Measurements from ENCODE around the gene TRDN.
"Not testable (repeated sequence)": the region's sequence is repeated elsewhere in the genome, so short reads cannot be mapped to it uniquely, and the experiment has no call there.

The TRDN gene

DNA sequence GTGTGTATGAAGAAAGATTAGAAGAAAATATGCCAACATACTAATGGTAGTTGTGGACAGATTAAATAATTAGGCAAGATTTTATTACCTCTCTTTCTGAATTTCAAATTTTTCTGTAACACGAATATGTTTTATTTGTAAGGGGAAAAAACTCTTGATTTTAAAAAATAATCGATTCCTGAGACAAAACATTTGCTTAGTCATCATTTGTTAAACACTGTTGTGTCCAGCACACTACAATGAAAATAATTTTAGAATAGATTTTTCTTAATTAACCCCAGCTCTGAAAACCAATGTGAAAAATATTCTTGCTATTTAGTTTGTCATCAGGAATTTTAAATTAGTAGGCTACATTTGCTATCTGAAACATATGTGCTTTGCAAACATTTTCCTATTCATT is 253.0 kb downstream of the TRDN start:
- no peak for DNase-seq

DNA sequence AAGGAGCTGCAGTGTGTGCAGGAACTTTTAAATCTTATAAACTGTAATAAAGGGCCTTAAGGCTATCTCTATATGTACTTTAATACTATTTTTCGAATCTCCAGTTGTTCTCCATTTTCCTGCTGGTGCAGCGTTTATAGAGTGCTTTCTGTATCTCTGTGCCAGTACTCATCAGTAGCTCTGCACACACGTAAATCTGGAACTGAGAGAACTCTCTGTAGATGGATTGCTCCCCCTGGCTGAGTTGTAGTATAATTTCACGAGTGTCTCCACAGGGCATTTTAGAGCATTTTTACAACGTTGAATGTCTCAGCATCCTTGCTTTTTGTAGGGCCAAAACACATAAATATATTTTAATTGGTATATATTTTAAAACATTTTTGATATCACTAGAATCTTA is 256.5 kb downstream of the TRDN start:
- DNase-seq, result peak; percentile 1

DNA sequence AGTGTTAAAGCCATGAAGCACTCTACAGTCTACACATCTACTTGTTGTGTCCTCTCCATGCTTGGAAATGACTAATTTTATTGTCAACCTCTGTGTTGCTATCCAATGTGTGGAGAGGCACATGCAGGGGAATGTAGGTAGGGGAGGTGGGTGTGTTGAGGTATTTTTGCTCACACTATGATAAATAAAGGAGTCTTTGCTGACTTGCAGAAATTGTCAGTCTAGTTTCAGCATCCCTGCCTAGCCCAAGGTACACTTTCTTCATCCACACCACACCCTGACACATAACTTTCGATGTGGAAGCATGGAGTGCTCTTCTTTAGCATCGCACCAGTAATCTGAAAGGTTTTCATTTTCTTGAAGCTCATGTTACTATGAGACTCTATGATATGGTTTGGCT is 264.0 kb downstream of the TRDN start:
- no peak for DNase-seq

DNA sequence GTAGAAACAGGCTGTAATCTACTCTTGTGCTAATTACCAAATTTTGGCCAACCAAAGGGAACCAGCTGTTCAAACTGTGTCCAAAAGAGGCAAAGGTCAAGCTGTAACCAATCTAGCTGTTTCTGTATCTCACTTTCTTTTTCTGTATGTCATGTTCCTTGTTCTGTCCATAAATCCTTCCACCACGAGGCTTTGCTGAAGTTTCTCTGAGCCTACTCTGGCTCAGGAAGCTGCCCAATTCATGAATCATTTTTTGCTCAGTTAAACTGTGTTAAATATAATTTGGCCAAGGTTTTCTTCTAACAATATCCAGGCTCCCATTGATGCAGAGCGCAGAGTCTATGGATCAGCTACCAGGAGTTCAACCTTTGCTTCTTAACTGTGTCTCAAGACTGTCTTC is 272.8 kb downstream of the TRDN start:
- DNase-seq, result no peak

DNA sequence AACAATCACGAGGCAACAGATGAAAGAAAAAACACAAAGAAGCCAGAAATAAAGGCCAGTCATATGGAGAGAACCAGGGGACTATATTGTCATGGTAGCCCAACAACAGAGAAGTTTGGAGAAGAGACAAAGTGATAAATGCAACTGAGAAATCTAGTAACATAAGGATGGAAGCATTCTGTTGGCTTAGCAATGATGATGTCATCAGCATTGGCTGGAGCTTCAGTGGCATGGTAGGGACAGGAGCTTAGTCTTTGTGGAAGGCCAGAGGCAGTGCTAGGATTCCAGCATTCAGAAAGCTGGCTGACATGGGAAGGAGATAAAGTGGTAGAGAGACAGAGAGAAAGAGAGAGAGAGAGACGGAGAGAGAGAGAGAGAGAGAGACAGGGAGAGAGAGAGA is 276.4 kb downstream of the TRDN start:
- DNase-seq, result no peak

DNA sequence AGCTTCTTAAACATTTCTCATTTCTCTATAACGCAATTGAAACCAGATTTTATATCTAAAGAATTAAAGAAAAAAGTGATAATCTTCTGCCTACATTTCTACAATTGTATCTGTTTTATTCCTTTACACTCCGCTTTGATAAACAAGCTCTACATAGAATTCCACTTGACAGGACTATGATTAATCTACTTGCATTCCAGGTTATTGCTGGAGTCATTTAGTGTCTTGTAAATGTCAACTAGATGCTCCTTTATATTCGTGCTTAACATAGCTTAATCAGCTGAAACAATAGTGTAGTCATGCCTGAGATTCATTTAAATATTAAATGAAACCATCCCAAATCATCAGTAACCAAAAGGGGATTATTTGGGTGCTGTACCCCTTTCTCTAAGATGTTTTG is 284.0 kb downstream of the TRDN start:
- DNase-seq, result no peak

DNA sequence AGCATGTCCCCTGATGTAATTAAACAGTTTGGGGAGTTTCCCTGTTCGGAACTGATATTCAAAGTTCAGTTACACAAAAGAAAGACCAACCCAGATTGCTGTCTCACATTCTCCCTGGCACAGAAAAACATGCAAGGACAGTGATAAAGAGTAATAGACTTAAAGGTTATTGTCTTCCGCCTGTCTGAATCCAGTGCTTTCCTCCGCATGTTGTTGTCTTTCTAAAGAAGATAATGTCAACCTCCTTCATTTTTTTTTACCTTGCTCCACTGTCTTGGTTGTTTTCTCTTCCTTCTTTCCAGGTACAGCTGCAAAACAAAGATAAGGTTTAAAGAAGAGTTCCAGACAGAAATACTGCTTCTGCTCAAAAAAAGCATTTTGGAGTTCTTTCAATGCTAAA is 284.5 kb downstream of the TRDN start:
- no peak for DNase-seq

DNA sequence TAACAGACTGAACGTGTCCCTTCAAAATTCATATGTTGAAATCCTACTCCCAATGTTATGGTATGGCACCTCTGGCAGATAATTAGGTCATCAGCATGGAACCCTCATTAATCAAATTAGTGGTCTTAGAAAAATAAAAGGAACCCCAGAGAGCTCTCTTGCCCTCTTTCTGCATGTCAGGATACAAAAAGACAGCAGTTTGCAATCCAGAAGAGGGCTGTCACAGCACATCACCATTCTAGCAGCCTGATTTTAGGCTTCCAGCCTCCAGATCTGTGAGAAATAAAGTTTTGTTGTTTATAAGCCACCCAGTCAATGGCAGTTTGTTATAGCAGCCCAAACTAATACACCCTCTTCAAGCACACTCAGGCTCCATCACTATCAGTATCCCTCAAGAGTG is 292.9 kb downstream of the TRDN start:
- no peak for DNase-seq

DNA sequence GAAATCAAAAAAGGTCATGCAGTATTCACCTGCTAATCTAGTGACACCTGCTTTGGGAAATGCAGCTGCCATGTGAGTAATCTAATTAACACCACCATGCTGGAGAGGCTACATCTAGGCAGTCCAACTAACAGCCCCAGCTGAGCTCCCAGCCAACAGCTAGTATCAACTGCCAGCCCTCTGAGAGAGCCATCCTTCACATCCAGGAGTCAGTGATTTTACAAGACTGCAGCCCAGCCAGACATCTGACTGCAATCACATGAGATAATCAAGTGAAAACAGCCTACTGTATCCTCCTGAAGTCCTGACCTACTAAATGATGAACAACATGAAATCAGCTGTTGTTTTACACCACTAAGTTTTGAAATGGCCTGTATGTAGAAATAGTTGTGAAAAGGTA is 298.4 kb downstream of the TRDN start:
- DNase-seq, result no peak

DNA sequence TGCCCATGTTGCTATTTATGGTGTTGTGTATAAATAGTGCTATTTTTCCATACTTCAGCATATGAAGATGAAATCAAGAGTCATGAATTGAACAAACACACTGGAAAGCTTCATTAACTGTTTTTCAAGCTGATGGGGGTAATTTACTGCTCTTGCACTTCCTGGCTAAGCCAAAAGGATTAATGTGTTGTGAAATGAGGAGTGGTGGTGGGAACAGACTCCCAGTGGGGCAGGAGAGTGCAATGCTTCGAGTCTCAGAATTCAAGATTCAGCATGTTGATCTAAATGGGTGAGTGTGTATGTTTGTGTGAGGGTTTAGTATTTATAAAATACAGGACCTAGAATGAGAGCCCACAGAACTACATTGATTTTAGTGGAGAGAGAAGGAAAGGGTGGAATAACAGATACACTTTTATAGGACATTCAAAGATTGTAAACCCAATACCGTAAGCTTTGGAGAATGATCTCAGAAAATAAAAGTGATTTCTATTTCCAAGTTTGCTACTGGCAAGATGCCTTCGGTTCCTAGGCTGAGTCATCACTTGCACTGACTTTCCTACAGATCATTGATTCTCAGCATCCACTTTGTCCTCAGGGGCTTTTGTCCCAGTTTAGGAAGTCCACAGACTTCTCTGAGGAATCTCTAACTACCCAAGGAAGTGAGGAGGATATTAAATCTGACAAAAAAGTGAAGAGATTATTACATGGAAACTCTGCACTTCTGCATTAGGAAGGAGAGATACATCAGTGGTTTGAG is 303.6 kb downstream of the TRDN start:
- DNase-seq, result no peak

DNA sequence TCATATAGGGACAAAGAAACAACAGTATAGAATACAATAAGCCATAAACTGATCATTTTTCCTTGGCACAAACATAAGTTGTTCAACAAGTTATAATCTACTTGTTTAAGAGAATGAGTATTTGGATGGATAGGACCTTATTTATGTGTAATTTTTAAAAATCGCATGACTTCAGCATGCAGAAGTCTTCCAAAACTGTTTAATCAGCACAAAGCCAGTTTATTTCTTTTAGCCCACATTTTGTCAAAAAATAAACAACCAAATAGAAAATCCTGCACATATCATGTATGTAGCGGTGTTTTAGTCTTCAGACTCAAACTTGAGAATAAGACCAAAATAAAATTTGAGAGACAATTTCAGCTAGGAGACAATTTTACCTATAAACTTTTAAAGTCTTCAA is 304.7 kb downstream of the TRDN start:
- DNase-seq, result no peak

DNA sequence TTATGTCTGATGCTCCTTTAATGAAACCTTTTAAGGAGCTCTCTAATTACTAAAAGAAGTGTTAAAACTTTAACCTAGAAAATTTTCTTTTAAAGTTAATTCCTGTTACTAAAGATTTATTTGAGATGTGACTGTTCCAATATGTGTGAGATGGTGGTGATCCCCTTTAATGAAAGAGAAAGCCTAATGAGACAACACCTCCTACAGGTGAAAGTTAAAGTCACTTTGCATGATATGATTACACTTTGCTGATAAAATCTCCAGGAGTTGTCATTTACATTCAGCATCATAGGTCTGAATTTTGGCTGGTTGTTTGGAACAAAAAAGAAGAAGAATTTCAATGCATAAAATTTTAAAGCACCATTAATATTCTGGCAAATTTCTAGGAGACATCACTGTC is 307.4 kb downstream of the TRDN start:
- no peak for DNase-seq

DNA sequence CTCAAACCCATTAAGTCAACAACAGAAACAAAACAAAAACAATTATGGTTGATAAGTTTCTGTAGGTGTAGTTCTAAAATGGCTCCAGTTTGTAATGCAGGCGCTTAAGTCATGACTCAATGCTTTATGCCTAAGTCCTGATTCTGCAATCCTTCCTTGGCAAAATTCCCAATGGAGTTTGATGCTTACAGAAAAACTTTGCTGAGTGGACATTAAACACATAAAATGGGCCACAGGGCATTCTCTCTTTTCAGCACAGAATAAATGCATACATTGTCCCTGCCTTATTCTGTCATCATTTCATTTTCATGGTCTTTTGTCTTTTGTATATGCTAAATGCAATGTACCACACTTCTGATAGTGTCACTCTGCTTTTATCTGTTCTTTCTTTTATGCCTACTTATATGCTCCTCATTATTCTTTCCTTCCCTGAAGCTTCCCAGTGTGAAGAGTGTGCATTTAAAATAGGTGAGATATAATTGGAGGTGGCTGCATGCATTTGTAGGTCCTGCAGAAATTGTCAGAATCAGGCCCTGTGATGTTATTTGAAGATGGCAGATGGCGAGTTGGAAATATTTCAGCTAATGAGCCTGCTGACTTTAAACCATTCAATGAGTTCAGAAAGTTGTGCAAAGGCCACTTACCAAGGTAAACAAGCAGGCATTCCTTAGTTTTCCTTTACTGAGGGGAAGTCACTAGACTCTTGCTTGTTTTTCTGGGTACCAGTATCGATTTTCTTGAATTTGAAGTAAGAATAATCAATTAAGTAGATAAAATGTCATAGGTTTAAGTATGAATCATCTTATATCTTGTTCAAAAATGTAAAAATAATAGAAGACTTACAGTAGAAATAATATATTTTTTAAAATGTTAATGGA is 313.1 kb downstream of the TRDN start:
- no peak for DNase-seq

DNA sequence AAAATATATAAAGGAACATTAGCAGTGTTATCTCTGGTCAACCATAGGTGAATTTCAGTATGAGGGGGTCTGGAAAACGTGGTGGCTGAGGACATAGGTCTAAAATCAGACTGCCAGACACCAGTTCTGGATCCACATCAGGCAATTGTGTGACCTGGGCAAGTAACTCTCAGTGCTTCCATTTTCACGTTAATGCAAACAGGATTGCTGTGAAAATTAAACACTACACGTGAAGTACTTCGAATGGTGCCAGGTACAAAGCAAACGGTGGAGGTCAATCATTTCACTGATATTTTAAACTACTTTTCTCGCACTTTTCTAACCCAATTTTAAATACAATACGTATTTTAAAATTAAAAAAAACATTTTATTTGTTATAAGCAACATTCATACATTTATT is 315.7 kb downstream of the TRDN start:
- DNase-seq, result no peak

DNA sequence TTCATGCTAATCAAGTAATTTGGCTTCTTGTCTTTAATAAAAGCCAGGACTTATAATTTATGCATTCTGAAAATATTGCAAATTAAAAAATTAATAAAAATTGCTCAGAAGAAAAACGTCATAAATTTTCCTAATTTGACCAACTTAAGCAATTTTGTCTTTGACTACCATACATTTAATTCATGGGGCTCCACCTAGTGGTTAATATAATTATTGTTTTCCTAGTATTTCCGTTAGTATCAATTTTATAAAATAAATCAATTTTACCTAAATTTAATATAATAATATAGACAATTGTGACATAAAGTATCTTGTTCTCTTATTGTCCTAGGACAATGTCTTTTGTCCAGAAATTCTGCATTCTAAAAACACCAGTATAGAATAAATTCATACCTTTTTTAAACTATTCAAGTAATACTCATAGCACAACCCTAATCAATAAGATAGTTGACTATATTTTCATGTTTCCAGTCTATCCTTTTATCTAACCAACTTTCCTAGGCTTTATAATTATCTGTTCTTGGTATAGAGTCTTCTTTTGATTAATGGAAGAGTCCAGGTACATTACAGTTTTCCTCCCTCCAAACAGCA is 319.9 kb downstream of the TRDN start:
- peak; percentile 2 for DNase-seq

DNA sequence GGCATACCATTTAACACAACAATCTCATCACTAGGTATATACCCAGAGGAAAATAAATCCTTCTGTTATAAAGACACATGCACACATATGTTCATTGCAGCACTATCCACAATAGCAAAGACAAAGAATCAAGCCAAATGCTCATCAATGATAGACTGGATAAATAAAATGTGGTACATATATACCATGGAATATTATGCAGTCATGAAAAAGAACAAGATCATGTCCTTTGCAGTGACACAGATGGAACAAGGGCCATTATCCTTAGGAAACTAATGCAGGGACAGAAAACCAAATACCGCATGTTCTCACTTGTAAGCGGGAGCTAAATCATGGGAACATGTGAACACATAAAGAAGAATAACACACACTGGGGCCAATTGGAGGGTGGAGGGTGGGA is 322.3 kb downstream of the TRDN start:
- DNase-seq, result not testable (repeated sequence)

DNA sequence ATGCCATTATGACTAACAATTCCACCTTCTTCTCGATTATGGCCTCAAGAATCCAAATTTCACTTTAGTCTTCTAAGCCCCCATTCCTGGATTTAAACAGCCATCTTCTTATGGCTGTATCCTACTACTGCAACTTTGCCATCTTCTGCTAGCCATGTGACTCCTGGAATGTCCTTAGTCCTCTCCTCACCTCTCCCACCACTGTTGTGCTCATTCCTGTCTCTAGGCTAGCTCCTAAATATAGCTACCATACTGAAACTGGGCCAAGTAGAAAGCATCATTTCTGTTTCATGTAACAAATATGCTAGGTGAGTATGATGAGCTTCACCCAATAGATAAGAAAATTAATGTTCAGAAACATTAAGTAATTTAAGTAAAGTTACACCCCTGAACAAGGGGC is 327.6 kb downstream of the TRDN start:
- DNase-seq, result no peak

DNA sequence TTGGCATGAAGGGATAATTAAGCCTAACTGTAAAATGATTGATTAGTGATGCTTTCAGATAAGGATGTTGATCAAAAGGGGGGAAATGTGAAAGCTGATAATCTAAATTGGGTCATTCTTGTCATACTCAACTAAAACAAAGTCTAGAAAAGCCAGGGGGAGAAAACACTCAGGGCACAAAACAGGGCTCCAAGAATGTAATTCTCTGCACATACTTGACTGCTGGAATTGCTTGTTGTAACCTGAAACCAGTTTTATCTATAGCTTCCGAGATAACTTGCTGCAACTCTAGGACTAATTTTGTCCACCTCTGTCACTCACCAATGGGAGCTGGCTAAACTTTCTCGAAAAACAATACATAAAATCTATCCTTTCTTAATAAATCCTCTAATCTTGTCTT is 330.4 kb downstream of the TRDN start:
- no peak for DNase-seq

DNA sequence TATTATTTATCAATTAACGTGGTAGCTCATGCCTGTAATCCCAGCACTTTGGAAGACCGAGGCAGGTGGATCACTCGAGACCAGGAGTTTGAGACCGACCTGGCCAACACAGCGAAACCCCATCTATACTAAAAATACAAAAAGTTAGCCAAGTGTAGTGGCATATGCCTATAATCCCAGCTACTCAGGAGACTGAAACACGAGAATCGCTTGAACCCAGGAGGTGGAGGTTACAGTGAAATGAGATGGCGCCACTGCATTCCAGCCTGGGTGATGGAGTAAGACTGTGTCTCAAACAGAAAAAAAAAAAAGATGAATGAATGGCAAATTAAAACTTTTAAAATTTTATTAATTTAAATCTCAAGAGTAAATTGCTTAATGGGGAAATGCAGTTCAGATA is 341.1 kb downstream of the TRDN start:
- no peak for DNase-seq

DNA sequence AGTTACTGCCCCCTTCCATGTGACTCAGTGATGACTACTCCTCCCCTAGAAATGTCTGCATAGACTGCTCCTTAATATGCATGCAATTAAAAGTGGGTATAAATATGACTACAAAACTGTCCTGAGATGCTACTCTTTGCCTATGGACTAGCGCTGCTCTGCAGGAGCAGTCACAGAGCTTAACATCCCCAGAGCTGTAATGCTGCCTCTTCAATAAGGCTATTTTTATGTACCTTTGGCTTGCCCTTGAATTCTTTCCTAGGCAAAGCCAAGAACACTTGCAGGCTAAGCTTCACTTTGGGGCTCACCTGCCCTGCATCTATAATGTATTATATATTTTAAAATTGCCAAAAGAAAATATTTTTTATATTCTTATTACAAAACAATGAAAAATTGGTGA is 341.6 kb downstream of the TRDN start:
- no peak for DNase-seq

DNA sequence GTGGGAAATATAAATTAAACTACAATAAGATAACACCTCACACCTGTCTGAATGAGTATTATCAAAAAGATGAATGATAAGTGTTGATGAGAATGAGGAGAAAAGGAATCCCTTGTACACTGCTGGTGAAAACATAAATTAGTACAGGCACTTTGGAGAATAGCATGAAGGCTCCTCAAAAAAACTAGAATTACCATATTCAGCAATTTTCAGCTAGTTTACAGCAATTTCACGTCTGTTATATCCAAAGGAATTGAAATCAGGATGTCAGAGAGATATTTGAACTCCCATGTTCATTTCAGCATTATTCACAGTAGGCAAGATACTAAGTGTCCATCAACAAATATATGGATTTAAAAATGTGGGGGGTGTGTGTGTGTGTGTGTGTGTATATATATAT is 348.1 kb downstream of the TRDN start:
- DNase-seq, result no peak

DNA sequence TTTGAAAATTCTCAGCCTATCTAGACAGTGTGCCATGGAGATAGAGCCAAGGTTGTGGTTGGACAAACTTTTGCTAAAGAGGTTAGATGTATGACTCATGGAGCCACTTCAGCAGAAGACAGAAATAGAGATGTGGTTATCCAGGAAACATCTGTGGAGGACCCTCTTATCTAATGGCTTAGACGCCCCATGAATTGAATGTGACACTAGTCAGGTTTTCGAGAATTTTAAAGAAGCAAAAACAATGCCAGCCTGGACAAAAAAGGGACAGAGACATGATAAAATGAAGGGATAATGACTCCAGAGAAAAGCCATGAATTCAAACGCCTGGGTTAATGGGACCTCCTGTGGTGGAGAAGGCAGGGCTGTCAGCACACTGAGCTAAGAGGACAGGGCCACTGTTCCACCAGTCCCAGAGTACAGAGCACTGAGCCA is 360.2 kb downstream of the TRDN start:
- no peak for DNase-seq

DNA sequence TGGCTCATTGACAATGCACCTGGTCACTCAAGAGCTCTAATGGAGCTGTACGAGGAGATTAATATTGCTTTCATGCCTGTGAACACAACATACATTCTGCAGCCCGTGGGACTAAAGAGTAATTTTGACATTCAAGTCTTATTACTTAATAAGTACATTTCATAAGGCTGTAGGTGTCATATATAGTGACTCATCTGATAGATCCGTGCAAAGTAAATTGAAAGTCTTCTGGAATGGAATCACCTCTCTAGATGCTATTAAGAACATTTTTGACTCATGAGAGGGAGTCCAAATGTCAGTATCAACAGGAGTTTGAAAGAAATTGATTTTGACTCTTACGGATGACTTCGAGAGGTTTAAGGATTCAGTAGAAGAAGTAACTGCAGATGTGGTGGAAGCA is 372.8 kb downstream of the TRDN start:
- DNase-seq, result no peak

DNA sequence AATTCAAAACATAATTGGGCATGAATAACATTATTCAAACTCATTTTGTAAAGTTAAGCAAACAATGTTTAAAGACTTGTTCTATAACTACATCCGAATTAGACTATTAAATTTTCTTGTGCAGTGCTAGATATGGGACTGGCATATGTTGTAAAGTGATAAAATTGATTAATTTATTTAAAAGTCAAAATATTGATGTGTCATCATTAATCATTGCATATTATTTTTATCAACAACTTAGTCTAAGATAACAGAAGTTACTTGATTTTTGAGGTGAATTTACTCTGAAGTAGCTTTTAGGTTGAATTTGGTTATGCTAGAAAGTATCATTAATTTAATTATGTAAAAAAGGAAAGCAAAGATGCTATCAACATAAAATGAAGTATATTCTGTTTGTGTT is 396.1 kb downstream of the TRDN start:
- DNase-seq, result no peak

All from activated CD4-positive, alpha-beta T cell treated with anti-CD3 and anti-CD28 coated beads, Interleukin-10, Interleukin-2, amounts not matched to agents 100 ng/mL and 50 ng/mL, durations not matched to agents 16 hours and 8 hours (primary cell).